MM.1S (cell line): Measurements from ENCODE around the gene TIAM1.

Experiments
- CTCF ChIP-seq: fragments of 300-600 bp; sonication (generic); IDR thresholded peaks from 2 replicates; pipeline ENCODE4 v1.5.1; 2016; ENCODE audit warnings: antibody characterized with exemption, low read length, mixed read lengths
- EZH2 ChIP-seq: fragments of 300-600 bp; sonication (generic); optimal IDR thresholded peaks from 2 replicates; pipeline ENCODE3; 2017; ENCODE audit warnings: low read depth, mild to moderate bottlenecking, antibody characterized with exemption, low read length, mixed read lengths

- TF ChIP-seq CTCF: no peak
- TF ChIP-seq EZH2: no peak
Observed at GRCh38 chr21:31318971-31319370, 25.1 kb downstream of the TIAM1 start.
